HepG2 (cell line): ENCODE data around the gene ARHGDIA. TPM values are rescaled to one million over a fixed set of nuclear protein-coding genes. Genes with fewer than 3 reads are reported as not detected.

ENCODE experiments used
- ATAC-seq: fragments of 200-7000 bp; cut with Tn5 transposase; 3 replicates; pipeline ENCODE4 v1.9.1; 2020; ENCODE audit warnings: mild to moderate bottlenecking, moderate library complexity
- BruUV-seq: library from RNA; stranded (reverse); fragments of 400-500 nt; replicated peaks from 2 replicates; lab custom pipeline; 2021; lab: Mats Ljungman, UMichigan
- CTCF ChIA-PET: fragments of 300-600 bp; formaldehyde crosslinking; extraction: SDS; loops from one replicate; lab custom pipeline; 2021; ENCODE audit warnings: low total read pairs, inconsistent platforms, low intra/inter-chr PET ratio; lab: Yijun Ruan, JAX
- POLR2A ChIA-PET: fragments of 350-600 bp; sonication (Branson Sonifier 250); formaldehyde crosslinking; loops from one replicate; lab custom pipeline; 2020; ENCODE audit warnings: antibody characterized with exemption, inconsistent platforms; lab: Yijun Ruan, JAX
- DNase-seq: peaks from one replicate; pipeline ENCODE4 v3.0.0-alpha.2; 2015; ENCODE audit warnings: low spot score
- FAIRE-seq: peaks from 3 replicates; lab custom pipeline; 2011; peaks lifted over from hg19 to GRCh38; lab: Jason Lieb, UNC
- H2AFZ ChIP-seq: one replicate; pipeline ENCODE4 v1.6.1; 2011; ENCODE audit warnings: low read length, inconsistent platforms
- H3K27ac ChIP-seq: fragments of 300-600 bp; 3 replicates; pipeline ENCODE4 v1.8.0; 2011; ENCODE audit warnings: mixed run types, mild to moderate bottlenecking, mixed read lengths, low read length, inconsistent platforms; ENCODE audit not compliant: insufficient read depth; ENCODE audit errors: extremely low read length
- H3K27me3 ChIP-seq, 2 experiments: fragments of 200-600 bp in 1 of 2; 2 replicates in 1 of 2; 3 replicates in 1 of 2; pipeline versions ENCODE4 v1.6.0 to v1.8.0; 2011; ENCODE audit warnings: low read length in 2 of 2, mild to moderate bottlenecking in 2 of 2, moderate library complexity in 2 of 2, inconsistent platforms in 1 of 2; ENCODE audit not compliant: insufficient read depth in 2 of 2, control insufficient read depth in 1 of 2
- H3K36me3 ChIP-seq, 2 experiments: fragments of 200-600 bp in 1 of 2; replicated peaks in 1 of 2; 2 replicates in 1 of 2; 3 replicates in 1 of 2; pipeline versions ENCODE4 v1.5.1 to v1.8.0; 2011; ENCODE audit warnings: low read length in 2 of 2, inconsistent platforms in 1 of 2; ENCODE audit not compliant: insufficient read depth in 2 of 2, control insufficient read depth in 1 of 2
- H3K4me1 ChIP-seq: 2 replicates; pipeline ENCODE4 v1.5.1; 2012; ENCODE audit warnings: low read length, inconsistent platforms; ENCODE audit not compliant: insufficient read depth
- H3K4me2 ChIP-seq: 2 replicates; pipeline ENCODE4 v1.6.0; 2011; ENCODE audit warnings: low read depth, low read length, inconsistent platforms
- H3K4me3 ChIP-seq, 3 experiments: fragments of 200-600 bp in 1 of 3; sonication (generic), shearing (Covaris generic) in 1 of 3; replicated peaks in 1 of 3; 2 replicates each; pipeline ENCODE4 v1.5.1; 2011 to 2016; ENCODE audit warnings: low read length in 3 of 3, inconsistent platforms in 2 of 3, low read depth in 2 of 3, mild to moderate bottlenecking in 2 of 3, control low read depth in 1 of 3, mixed read lengths in 1 of 3; ENCODE audit not compliant: insufficient read depth in 1 of 3
- H3K79me2 ChIP-seq: one replicate; pipeline ENCODE4 v1.6.1; 2011; ENCODE audit warnings: low read length, inconsistent platforms; ENCODE audit not compliant: insufficient read depth
- H3K9ac ChIP-seq: 2 replicates; pipeline ENCODE4 v1.6.0; 2011; ENCODE audit warnings: mild to moderate bottlenecking, low read depth, low read length, inconsistent platforms; ENCODE audit not compliant: insufficient read depth
- H3K9me3 ChIP-seq: 2 replicates; pipeline ENCODE4 v1.5.1; 2012; ENCODE audit warnings: mild to moderate bottlenecking, low read length
- H4K20me1 ChIP-seq: 2 replicates; pipeline ENCODE4 v1.6.0; 2011; ENCODE audit warnings: inconsistent platforms, mild to moderate bottlenecking, low read length, moderate library complexity; ENCODE audit not compliant: insufficient read depth
- ATF2 ChIP-seq: sonication (generic); formaldehyde crosslinking; IDR thresholded peaks from 2 replicates; pipeline ENCODE4 v1.4.0; 2020; ENCODE audit warnings: missing genetic modification reagents
- BORCS8-MEF2B ChIP-seq: sonication (generic); formaldehyde crosslinking; IDR thresholded peaks from 2 replicates; pipeline ENCODE4 v1.8.0; 2022; ENCODE audit warnings: mild to moderate bottlenecking, missing genetic modification reagents
- EP300 ChIP-seq, 3 experiments: sonication (generic) in 1 of 3; formaldehyde crosslinking in 1 of 3; IDR thresholded peaks; 2 replicates each; pipeline versions ENCODE4 v1.5.1 to v1.6.1; 2011 to 2020; ENCODE audit warnings: low read depth in 2 of 3, low read length in 2 of 3, borderline replicate concordance in 1 of 3, improper control_type of control experiment in 1 of 3, mild to moderate bottlenecking in 1 of 3, missing genetic modification reagents in 1 of 3, moderate library complexity in 1 of 3
- RBFOX2 ChIP-seq: fragments of 200-400 bp; formaldehyde crosslinking; IDR thresholded peaks from 2 replicates; pipeline ENCODE4 v1.6.1; 2017; ENCODE audit warnings: low read depth, mild to moderate bottlenecking, low read length
- ZNF234 ChIP-seq: sonication (generic); formaldehyde crosslinking; conservative IDR thresholded peaks from 2 replicates; pipeline ENCODE4 v1.5.1; 2020; ENCODE audit warnings: mild to moderate bottlenecking, missing genetic modification reagents
- ZNF710 ChIP-seq: sonication (generic); formaldehyde crosslinking; IDR thresholded peaks from 2 replicates; pipeline ENCODE4 v1.5.0; 2020; ENCODE audit warnings: mild to moderate bottlenecking, missing genetic modification reagents, borderline replicate concordance
- ZNF768 ChIP-seq: sonication (generic); formaldehyde crosslinking; IDR thresholded peaks from 2 replicates; pipeline ENCODE4 v1.4.0; 2020; ENCODE audit warnings: missing genetic modification reagents
- WGBS: methylation state at CpG from one replicate; pipeline ENCODE4 v1.1.6; 2017; ENCODE audit warnings: low lambda C conversion rate; 5-methylcytosine and 5-hydroxymethylcytosine counted together
- in situ Hi-C: cut with HindIII; loops from 2 replicates; pipeline ENCODE4 v1.10.0; 2017; ENCODE audit warnings: low pct_unique_long_range_greater_than_20kb; ENCODE audit not compliant: extremely low pct_ligation_motif_present
- intact Hi-C: fragments of 100-400 bp; cut with micrococcal nuclease; formaldehyde crosslinking; loops from one replicate; pipeline ENCODE4 v1.10.0; 2022; ENCODE audit not compliant: unreplicated experiment
- polyA plus RNA-seq, 8 experiments: library from polyadenylated mRNA; depleted of rRNA in 3 of 8; stranded (reverse) in 7 of 8; unstranded in 1 of 8; fragments of >200 nt; fragmentation: Illumina TruSeq in 4 of 8; extraction: Trizol in 4 of 8; gene quantifications; 2 replicates each; pipeline versions ENCODE4 v1.2.1 to v1.2.3, GENCODE V29; 2011 to 2016; ENCODE audit warnings: low read depth in 4 of 8, missing spikeins in 1 of 8, mixed read lengths in 1 of 8; ENCODE audit not compliant: insufficient read depth in 1 of 8
- total RNA-seq, 5 experiments: library from RNA; depleted of rRNA; stranded (reverse); fragments of >200 nt; fragmentation: Illumina TruSeq; extraction: Trizol; gene quantifications; 2 replicates each; pipeline ENCODE4 v1.2.3, GENCODE V29; 2016; ENCODE audit warnings: low read depth in 1 of 5
- TF ChIP-seq, protein P1 (sequence below): sonication (generic); formaldehyde crosslinking; IDR thresholded peaks from 2 replicates; pipeline ENCODE4 v1.5.0; 2020; ENCODE audit warnings: missing genetic modification reagents, mild to moderate bottlenecking, borderline replicate concordance

The ARHGDIA gene
- total and polyA plus RNA-seq, 2 of the 13 experiments (the other 11 are each of a cell fraction or from before 2014, with no cell fraction given) = 40.0 to 64.0 TPM

DNA sequence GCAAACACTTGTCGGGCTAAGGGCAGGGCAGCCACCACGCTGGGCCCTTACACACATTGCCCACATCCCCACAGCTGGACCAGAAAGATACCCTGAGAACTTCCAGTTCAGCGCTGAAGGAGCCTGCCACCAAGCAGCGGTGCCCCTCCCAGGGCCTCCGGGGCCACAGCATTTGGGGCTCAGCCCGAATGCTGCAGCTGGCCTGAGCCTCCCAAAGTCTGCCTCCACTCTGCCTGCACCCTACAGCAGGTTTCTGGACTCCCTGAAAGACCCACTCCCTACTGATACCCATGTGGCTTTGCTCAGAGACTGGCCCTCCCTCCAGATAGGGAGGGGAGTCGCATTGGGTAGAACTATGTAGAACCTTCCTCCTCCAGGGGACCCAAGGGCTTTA is 39.6 kb downstream of the ARHGDIA start:
- no TSS peak for BruUV-seq
- H3K27me3 ChIP-seq = no peaks in the 10 kb centered on the region; a peak in 1 of 5 replicates
- WGBS = 79% methylated on average over 6 of the region's 7 CpGs
- peaks cover 19% of the 10 kb centered on the region for H3K79me2 ChIP-seq
- no peak for FAIRE-seq
- DNase-seq = no peak
- in situ Hi-C loops (no loop called here), intact Hi-C loops (no loop called here)
- peak overlapping the region; percentile 98 for H3K4me2 ChIP-seq
- peaks cover 55% of the 10 kb centered on the region for H3K4me1 ChIP-seq
- H2AFZ ChIP-seq = no peak overlapping the region
- H3K27ac ChIP-seq = no peak overlapping the region
- TF ChIP-seq EP300 (IDR thresholded peaks at IDR 0.05; ENCODE audit: low read depth in 2 of 2, low read length in 2 of 2) = no peak
- 0 out of 2 replicates have a peak, but pooled peaks have one; percentile 7 for TF ChIP-seq EP300 (CRISPR knock-in tag; IDR thresholded peaks at IDR 0.05; ENCODE audit: borderline replicate concordance)
- 0 out of 2 replicates have a peak, but pooled peaks have one; percentile 27 for TF ChIP-seq RBFOX2
- TF ChIP-seq BORCS8-MEF2B (CRISPR knock-in tag) = no peak
- TF ChIP-seq ATF2 (CRISPR knock-in tag) = 0 out of 2 replicates have a peak, but pooled peaks have one; percentile 8
- no peak for TF ChIP-seq ZNF234 (CRISPR knock-in tag)
- TF ChIP-seq ZNF710 (CRISPR knock-in tag) = no peak
- TF ChIP-seq ZNF768 = 0 out of 2 replicates have a peak, but pooled peaks have one; percentile 28
- TF ChIP-seq, protein P1, sequence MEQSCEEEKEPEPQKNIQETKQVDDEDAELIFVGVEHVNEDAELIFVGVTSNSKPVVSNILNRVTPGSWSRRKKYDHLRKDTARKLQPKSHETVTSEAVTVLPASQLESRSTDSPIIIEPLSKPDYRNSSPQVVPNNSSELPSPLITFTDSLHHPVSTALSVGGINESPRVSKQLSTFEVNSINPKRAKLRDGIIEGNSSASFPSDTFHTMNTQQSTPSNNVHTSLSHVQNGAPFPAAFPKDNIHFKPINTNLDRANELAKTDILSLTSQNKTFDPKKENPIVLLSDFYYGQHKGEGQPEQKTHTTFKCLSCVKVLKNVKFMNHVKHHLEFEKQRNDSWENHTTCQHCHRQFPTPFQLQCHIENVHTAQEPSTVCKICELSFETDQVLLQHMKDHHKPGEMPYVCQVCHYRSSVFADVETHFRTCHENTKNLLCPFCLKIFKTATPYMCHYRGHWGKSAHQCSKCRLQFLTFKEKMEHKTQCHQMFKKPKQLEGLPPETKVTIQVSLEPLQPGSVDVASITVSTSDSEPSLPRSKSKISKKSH = 0 out of 2 replicates have a peak, but pooled peaks have one; percentile 13
- no peaks in the 10 kb centered on the region for H3K9me3 ChIP-seq
- no peaks in the 10 kb centered on the region for H4K20me1 ChIP-seq
- no peak for ATAC-seq
- peak overlapping the region; percentile 76 for H3K9ac ChIP-seq
- POLR2A ChIA-PET = interaction anchor here (0.7 to 3.0 kb wide), 4 partner anchors 10 to 18 kb away, joined by 3 to 52 read pairs (median 6); no protein-coding TSS in a partner anchor
- no peaks in the 10 kb centered on the region for H3K36me3 ChIP-seq
- CTCF ChIA-PET = no interaction called here
- peak overlapping the region in 2 of 3 experiments; percentile 84 to 86; a peak in 5 of 6 replicates for H3K4me3 ChIP-seq
